Peyer's patch (tissue), 4 donors: Measurements from ENCODE around the gene TET1. TPM values are rescaled to one million over a fixed set of nuclear protein-coding genes. Genes with fewer than 3 reads are reported as not detected.

Source experiments
- DNase-seq, 3 donors: peaks; one replicate each; pipeline ENCODE4 v3.0.0-alpha.2; 2017 to 2019
- H3K27ac ChIP-seq, 4 donors: fragments of 200-600 bp; sonication (generic); one replicate each; pipeline ENCODE4 v1.5.1; 2016 to 2019
- H3K27me3 ChIP-seq, 2 donors: fragments of 200-600 bp; sonication (generic); one replicate each; pipeline ENCODE4 v1.5.1; 2019
- H3K36me3 ChIP-seq, 3 donors: fragments of 200-600 bp; sonication (generic); one replicate each; pipeline ENCODE4 v1.5.1; 2016 to 2019
- H3K4me1 ChIP-seq, 4 donors: fragments of 200-600 bp; sonication (generic); one replicate each; pipeline ENCODE4 v1.5.1; 2016 to 2019
- H3K4me3 ChIP-seq, 4 donors: fragments of 200-600 bp; sonication (generic); 1 replicate in 3 of 4; 2 replicates in 1 of 4; pipeline ENCODE4 v1.5.1; 2016 to 2019; ENCODE audit warnings: mild to moderate bottlenecking in 1 of 4
- H3K9me3 ChIP-seq, 4 donors: fragments of 200-600 bp; sonication (generic); one replicate each; pipeline ENCODE4 v1.5.1; 2016 to 2019; ENCODE audit warnings: mild to moderate bottlenecking in 1 of 4
- POLR2A ChIP-seq, 2 donors: fragments of 450-650 bp; IDR thresholded peaks; one replicate each; pipeline ENCODE4 v1.5.1; 2017; ENCODE audit warnings: antibody characterized with exemption in 2 of 2, mild to moderate bottlenecking in 2 of 2, moderate library complexity in 2 of 2
- total RNA-seq, 4 donors: library from RNA; depleted of rRNA; stranded (reverse); fragments of >200 nt; gene quantifications; one replicate each; pipeline ENCODE4 v1.1.0, GENCODE V29; 2016
- TF ChIP-seq, protein P1 (sequence below), 6 experiments: fragments of 450-650 bp in 4 of 6; fragments of 200-600 bp in 2 of 6; sonication (generic) in 1 of 6; IDR thresholded peaks; one replicate each; pipeline ENCODE4 v1.5.1; 2017 to 2019; ENCODE audit warnings: antibody characterized with exemption in 6 of 6, mild to moderate bottlenecking in 3 of 6, moderate library complexity in 1 of 6

TET1 gene
- total RNA-seq, 4 donors from 2014 or later: 1.1 to 3.3 (median 1.4) TPM

DNA sequence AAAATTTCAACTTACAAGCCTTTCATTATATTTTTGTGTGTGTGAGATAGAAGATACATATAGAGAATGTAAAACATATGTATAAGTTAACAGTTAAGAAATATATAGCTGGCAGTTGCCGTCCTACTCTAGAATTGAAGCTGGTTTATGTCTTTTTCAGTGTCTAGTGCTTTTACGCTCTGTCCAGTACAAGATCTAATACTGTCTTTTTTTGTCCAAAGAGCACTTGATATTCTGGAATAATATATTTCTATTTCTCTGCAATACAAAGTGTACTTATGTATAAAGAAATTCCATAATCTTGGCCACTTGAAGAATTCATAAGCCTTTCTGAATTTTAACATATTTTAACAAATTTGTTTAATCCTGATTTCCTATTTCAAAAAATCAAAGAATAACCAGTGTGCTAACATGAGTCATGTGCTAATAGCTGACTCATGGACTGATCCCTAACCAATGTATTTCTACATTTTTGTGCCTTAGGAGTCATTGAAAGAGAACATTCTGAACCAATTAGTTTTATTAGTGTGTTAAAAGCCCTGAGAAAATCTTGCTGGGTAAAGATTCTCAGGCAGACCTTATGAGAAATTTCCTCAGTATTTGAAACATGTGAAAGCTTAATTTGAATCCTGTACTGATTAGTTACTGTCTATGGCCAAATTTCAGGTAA lies 87.7 kb downstream of the TET1 start:
- Histone ChIP-seq H3K4me3 (no peak overlapping the region), H3K27me3 (no peaks in the 10 kb centered on the region), H3K27ac (no peak overlapping the region), H3K4me1 (no peaks in the 10 kb centered on the region), H3K9me3 (no peaks in the 10 kb centered on the region), H3K36me3 (no peaks in the 10 kb centered on the region)
- DNase-seq: no peak
- TF ChIP-seq POLR2A (IDR thresholded peaks at IDR 0.05): no peak
- TF ChIP-seq, protein P1, sequence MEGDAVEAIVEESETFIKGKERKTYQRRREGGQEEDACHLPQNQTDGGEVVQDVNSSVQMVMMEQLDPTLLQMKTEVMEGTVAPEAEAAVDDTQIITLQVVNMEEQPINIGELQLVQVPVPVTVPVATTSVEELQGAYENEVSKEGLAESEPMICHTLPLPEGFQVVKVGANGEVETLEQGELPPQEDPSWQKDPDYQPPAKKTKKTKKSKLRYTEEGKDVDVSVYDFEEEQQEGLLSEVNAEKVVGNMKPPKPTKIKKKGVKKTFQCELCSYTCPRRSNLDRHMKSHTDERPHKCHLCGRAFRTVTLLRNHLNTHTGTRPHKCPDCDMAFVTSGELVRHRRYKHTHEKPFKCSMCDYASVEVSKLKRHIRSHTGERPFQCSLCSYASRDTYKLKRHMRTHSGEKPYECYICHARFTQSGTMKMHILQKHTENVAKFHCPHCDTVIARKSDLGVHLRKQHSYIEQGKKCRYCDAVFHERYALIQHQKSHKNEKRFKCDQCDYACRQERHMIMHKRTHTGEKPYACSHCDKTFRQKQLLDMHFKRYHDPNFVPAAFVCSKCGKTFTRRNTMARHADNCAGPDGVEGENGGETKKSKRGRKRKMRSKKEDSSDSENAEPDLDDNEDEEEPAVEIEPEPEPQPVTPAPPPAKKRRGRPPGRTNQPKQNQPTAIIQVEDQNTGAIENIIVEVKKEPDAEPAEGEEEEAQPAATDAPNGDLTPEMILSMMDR (IDR thresholded peaks at IDR 0.05): no peak

DNA sequence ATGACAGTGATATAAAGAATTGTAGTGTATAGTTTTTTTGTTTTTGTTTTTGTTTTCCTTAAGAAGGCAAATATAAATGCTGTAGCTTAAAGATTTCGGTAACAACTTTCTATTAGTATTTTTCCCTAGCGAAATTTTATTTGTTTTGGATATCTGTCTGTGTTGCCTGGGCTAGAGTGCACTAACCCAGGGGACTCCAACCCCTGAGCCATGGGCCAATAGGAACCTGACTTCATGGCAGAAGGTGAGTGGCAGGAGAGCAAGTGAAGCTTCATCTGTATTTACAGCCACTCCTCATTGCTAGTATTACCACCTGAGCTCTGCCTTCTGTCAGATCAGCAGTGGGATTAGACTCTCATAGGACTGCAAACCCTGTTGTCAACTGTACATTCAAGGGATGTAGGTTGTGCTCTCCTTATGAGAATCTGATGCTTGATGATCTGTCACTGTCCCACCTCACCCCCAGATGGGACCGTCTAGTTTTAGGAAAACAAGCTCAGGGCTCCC lies 95.5 kb downstream of the TET1 start:
- H3K4me3 ChIP-seq: no peak overlapping the region
- H3K27me3 ChIP-seq: no peaks in the 10 kb centered on the region
- TF ChIP-seq, protein P1 (IDR thresholded peaks at IDR 0.05): no peak
- no peak for TF ChIP-seq POLR2A (IDR thresholded peaks at IDR 0.05)
- H3K27ac ChIP-seq: no peak overlapping the region
- H3K36me3 ChIP-seq: no peaks in the 10 kb centered on the region
- no peaks in the 10 kb centered on the region for H3K4me1 ChIP-seq
- DNase-seq: no peak
- H3K9me3 ChIP-seq: no peaks in the 10 kb centered on the region

DNA sequence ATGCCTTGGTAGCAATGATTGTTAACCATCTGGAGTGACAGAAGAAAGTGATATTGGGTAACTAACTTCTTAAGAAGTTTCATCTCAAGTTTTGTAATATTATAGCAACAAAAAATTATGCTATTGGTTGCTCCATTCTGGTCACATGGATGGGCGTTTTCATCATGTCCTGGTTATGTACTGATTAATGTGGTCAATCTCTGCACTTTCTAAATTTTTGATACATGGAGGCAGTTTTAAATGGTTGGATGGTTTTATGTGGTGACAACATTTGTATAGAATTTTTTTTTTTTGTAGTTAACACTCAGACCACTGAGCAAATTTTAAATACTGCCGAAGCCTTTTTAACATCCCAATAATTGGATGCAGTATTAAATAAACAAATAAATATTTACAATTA lies 105.7 kb downstream of the TET1 start:
- no peaks in the 10 kb centered on the region for H3K4me1 ChIP-seq
- H3K9me3 ChIP-seq: no peaks in the 10 kb centered on the region
- no peak for TF ChIP-seq POLR2A (IDR thresholded peaks at IDR 0.05)
- TF ChIP-seq, protein P1 (IDR thresholded peaks at IDR 0.05): no peak
- no peaks in the 10 kb centered on the region for H3K27me3 ChIP-seq
- no peak overlapping the region for H3K4me3 ChIP-seq
- no peak for DNase-seq
- H3K36me3 ChIP-seq: no peaks in the 10 kb centered on the region
- H3K27ac ChIP-seq: no peak overlapping the region

DNA sequence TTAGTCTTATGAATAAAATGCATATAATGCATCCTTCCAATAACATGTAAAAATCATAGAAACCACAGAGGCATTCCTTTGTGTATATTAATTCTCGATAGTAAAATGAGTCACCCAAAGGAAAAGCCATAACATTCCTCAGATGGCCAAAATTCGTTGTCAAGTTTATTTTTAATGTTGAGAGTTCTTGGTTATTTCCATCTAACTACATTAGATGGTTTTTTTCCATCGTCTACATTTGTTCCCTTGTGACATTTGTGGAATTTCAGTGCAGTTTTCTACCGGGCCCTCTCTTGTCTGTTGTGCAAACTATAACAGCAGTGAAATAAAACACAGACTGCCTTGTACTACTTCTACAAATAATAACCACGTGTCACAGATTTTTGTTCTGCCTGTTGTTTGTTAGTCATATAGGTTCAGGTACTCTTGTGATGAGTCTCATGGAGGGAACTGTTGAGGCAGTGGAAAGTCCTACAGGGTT lies 106.2 kb downstream of the TET1 start:
- Histone ChIP-seq H3K9me3 (no peaks in the 10 kb centered on the region), H3K4me3 (no peak overlapping the region), H3K27ac (no peak overlapping the region), H3K36me3 (no peaks in the 10 kb centered on the region), H3K4me1 (no peaks in the 10 kb centered on the region), H3K27me3 (no peaks in the 10 kb centered on the region)
- TF ChIP-seq, protein P1 (IDR thresholded peaks at IDR 0.05): no peak
- no peak for DNase-seq

DNA sequence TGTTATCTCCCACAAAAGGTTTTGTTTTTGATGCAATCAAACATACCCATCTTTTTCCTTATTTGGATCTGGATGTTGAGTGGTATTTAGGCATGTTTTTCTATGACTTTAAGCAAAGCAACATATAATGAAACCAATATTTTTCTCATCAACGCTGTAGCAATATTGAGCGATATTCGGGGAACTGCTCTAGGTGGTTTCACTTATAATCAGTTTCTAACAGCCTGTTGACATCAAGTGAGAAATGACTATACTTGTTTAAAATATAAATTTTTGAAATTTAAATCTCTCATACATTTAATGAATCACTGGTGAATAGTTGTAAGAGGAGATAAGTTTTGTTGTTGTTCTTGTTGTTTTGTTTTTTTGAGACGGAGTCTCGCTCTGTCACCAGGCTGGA lies 108.1 kb downstream of the TET1 start:
- no peak for DNase-seq
- H3K9me3 ChIP-seq: no peaks in the 10 kb centered on the region

More for the DNA sequence above, 108.1 kb downstream of the TET1 start:
- Histone ChIP-seq H3K27ac (no peak overlapping the region), H3K4me1 (no peaks in the 10 kb centered on the region), H3K27me3 (no peaks in the 10 kb centered on the region), H3K36me3 (no peaks in the 10 kb centered on the region), H3K4me3 (no peak overlapping the region)
- TF ChIP-seq, protein P1 (IDR thresholded peaks at IDR 0.05): no peak
